Non-pigmented ciliary epithelial cell (primary cell): ENCODE measurements around the gene CAMK1D.

Source experiments
- DNase-seq: peaks from one replicate; pipeline ENCODE4 v3.0.0-alpha.2; 2010; ENCODE audit warnings: low read depth

The CAMK1D gene

GRCh38 chr10:12629767-12630165 lies 280.4 kb downstream of the CAMK1D start:
- no peak for DNase-seq

GRCh38 chr10:12631216-12631615 lies 281.9 kb downstream of the CAMK1D start:
- DNase-seq, result no peak

- DNase-seq, result no peak
Measured at GRCh38 chr10:12631787-12632562, 282.6 kb downstream of the CAMK1D start.

GRCh38 chr10:12633776-12634620 lies 284.7 kb downstream of the CAMK1D start:
- no peak for DNase-seq

- DNase-seq, result no peak
Measured at GRCh38 chr10:12634621-12634931, 285.2 kb downstream of the CAMK1D start.

- DNase-seq, result no peak
Measured at GRCh38 chr10:12635127-12635541, 285.8 kb downstream of the CAMK1D start.

- no peak for DNase-seq
Measured at GRCh38 chr10:12636571-12636970, 287.2 kb downstream of the CAMK1D start.

- no peak for DNase-seq
Measured at GRCh38 chr10:12637649-12638048, 288.3 kb downstream of the CAMK1D start.

GRCh38 chr10:12638103-12638502 lies 288.8 kb downstream of the CAMK1D start:
- DNase-seq, result no peak

GRCh38 chr10:12638781-12639180 lies 289.4 kb downstream of the CAMK1D start:
- DNase-seq, result no peak

- no peak for DNase-seq
Measured at GRCh38 chr10:12639996-12640944, 290.9 kb downstream of the CAMK1D start.

GRCh38 chr10:12642036-12642435 lies 292.7 kb downstream of the CAMK1D start:
- DNase-seq, result no peak

GRCh38 chr10:12643279-12643678 lies 293.9 kb downstream of the CAMK1D start:
- DNase-seq, result no peak

GRCh38 chr10:12644380-12645144 lies 295.2 kb downstream of the CAMK1D start:
- DNase-seq, result no peak

GRCh38 chr10:12645449-12645848 lies 296.1 kb downstream of the CAMK1D start:
- no peak for DNase-seq

GRCh38 chr10:12649012-12649584 lies 299.8 kb downstream of the CAMK1D start:
- no peak for DNase-seq

- DNase-seq, result no peak
Measured at GRCh38 chr10:12650122-12650521, 300.8 kb downstream of the CAMK1D start.

GRCh38 chr10:12650538-12651298 lies 301.4 kb downstream of the CAMK1D start:
- no peak for DNase-seq

GRCh38 chr10:12655940-12656339 lies 306.6 kb downstream of the CAMK1D start:
- no peak for DNase-seq

GRCh38 chr10:12656518-12657142 lies 307.3 kb downstream of the CAMK1D start:
- peak; percentile 28 for DNase-seq
